GM18861 (cell line): Measurements from ENCODE around the gene RHBDD1.
"Not testable (repeated sequence)": the region's sequence is repeated elsewhere in the genome, so short reads cannot be mapped to it uniquely, and the experiment has no call there.

Source experiments
- ATAC-seq: cut with Tn5 transposase; IDR thresholded peaks from one replicate; pipeline ENCODE4 v1.9.1; 2021; ENCODE audit not compliant: unreplicated experiment

Gene RHBDD1

GRCh38 chr2:226799211-226799975 is 36.5 kb upstream of the RHBDD1 start, which contains the start of gene IRS1:
IRS1 (minus strand) TSS chr2:226799820; CDS start chr2:226798738, 1,082 bp downstream.
- ATAC-seq = peak; percentile 33

GRCh38 chr2:226799976-226800940 is 35.6 kb upstream of the RHBDD1 start:
- no peak for ATAC-seq

GRCh38 chr2:226800941-226801784 is 34.7 kb upstream of the RHBDD1 start:
- ATAC-seq = peak; percentile 86

- ATAC-seq = no peak
Measured at GRCh38 chr2:226802573-226802972, 33.3 kb upstream of the RHBDD1 start.

GRCh38 chr2:226803410-226803809 is 32.4 kb upstream of the RHBDD1 start:
- no peak for ATAC-seq

- ATAC-seq = no peak
Measured at GRCh38 chr2:226813148-226813701, 22.6 kb upstream of the RHBDD1 start.

- no peak for ATAC-seq
Measured at GRCh38 chr2:226818930-226819329, 16.9 kb upstream of the RHBDD1 start.

- ATAC-seq = no peak
Measured at GRCh38 chr2:226825056-226825455, 10.8 kb upstream of the RHBDD1 start.

GRCh38 chr2:226828191-226828590 is 7.7 kb upstream of the RHBDD1 start:
- no peak for ATAC-seq

GRCh38 chr2:226829721-226830631 is 5.9 kb upstream of the RHBDD1 start:
- ATAC-seq = no peak

- ATAC-seq = no peak
Measured at GRCh38 chr2:226831266-226831665, 4.6 kb upstream of the RHBDD1 start.

GRCh38 chr2:226832061-226832460 is 3.8 kb upstream of the RHBDD1 start:
- ATAC-seq = no peak

- ATAC-seq = not testable (repeated sequence)
Measured at GRCh38 chr2:226834880-226835279, 974 bp upstream of the RHBDD1 start.

- peak; percentile 2 for ATAC-seq
Measured at GRCh38 chr2:226835420-226835795, 446 bp upstream of the RHBDD1 start.

GRCh38 chr2:226836548-226836885 is 663 bp downstream of the RHBDD1 start:
- peak; percentile 2 for ATAC-seq

- no peak for ATAC-seq
Measured at GRCh38 chr2:226837334-226837733, 1.5 kb downstream of the RHBDD1 start.

- ATAC-seq = no peak
Measured at GRCh38 chr2:226837787-226838603, 2.1 kb downstream of the RHBDD1 start.

GRCh38 chr2:226838722-226839121 is 2.9 kb downstream of the RHBDD1 start:
- ATAC-seq = peak; percentile 26

- no peak for ATAC-seq
Measured at GRCh38 chr2:226839161-226839560, 3.3 kb downstream of the RHBDD1 start.
